ENCODE results near the gene LPIN2. TPM values are rescaled to one million over a fixed set of nuclear protein-coding genes. Genes with fewer than 3 reads are reported as not detected.
"Not testable (repeated sequence)": the region's sequence is repeated elsewhere in the genome, so short reads cannot be mapped to it uniquely, and the experiment has no call there.

Gene LPIN2, protein sequence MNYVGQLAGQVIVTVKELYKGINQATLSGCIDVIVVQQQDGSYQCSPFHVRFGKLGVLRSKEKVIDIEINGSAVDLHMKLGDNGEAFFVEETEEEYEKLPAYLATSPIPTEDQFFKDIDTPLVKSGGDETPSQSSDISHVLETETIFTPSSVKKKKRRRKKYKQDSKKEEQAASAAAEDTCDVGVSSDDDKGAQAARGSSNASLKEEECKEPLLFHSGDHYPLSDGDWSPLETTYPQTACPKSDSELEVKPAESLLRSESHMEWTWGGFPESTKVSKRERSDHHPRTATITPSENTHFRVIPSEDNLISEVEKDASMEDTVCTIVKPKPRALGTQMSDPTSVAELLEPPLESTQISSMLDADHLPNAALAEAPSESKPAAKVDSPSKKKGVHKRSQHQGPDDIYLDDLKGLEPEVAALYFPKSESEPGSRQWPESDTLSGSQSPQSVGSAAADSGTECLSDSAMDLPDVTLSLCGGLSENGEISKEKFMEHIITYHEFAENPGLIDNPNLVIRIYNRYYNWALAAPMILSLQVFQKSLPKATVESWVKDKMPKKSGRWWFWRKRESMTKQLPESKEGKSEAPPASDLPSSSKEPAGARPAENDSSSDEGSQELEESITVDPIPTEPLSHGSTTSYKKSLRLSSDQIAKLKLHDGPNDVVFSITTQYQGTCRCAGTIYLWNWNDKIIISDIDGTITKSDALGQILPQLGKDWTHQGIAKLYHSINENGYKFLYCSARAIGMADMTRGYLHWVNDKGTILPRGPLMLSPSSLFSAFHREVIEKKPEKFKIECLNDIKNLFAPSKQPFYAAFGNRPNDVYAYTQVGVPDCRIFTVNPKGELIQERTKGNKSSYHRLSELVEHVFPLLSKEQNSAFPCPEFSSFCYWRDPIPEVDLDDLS
- total RNA-seq = 28.5 TPM

DNA sequence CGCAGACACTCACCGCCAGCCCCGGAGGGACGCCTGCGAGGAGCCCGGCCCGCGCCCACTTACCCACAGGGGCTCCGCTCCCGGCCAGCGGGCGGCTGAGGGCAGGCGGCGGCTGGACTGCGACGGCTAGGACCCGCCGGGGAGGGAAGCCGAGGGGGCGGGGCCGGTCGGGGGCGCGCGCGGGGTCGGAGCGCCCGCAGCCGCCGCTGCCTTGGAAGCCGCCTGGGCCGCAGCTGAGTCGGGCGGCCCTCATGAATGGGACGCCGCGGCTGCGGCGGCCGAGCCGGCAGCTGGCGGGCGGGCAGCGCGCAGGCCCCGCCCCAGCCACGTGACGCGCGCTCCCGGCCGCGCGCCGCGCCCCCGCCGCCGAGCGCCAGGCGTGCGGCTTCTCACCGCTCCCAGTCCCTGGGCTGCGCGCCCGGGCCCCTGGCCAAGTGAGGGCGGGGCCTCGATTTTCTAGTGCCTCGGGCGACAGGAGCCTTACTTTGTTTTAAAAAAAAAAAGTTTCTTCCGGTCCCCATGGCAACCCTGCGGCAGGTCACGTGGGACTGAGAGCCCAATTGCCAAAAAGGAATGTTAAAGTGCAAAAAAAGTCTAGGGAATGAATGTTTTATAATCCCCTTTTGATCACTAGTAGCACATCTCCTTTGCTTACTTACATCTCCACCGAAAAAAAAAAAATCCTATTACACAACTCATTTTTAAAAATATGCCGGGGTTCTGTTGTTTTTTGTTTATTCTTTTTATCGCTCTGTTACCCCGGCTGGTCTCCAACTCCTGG, at the start of gene LPIN2:
Gene LPIN2, minus strand, starts transcription at position 121 of the 781 bp plus-strand sequence. CDS start 52,304 bp downstream, outside the sequence.
- no peak for FAIRE-seq
- peak; percentile 96 to 97 for DNase-seq (ENCODE audit: low spot score in 2 of 2)

DNA sequence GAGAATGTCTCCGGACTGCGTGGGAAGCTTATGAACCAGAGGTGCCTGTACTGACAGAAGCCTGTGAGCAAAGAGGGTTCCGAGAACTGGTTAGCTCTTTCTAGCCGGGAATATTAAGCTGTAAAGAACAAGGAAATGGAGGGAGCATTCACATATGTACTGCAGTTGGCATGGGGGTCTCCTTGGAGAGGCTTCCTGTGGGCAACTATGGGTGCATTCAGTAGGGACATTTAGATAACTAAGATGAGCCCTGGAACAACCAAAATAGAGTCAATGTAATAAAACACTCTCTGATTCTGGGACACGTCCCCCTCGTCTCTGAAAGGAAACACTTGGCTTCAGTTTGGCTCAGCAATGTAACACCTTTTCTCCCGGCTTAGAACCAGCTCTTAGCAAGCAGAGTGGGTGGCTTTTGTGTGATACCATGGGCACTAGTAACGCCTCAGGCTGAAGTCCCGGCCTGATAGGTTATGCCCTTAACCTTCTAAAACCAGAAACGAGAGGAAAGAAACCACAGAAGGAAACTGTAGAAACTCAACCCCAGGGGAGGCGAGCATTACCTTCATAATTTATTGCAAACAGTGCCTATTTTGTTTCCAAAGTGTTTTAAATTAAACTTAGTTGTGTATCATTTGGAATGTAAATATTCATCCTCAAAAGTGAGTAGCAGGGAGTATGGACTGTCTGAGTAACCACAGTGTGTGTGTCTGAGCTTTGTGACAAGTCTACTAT, 48.8 kb upstream of the LPIN2 start:
- no peak for DNase-seq (ENCODE audit: low spot score in 2 of 2)
- no peak for FAIRE-seq

DNA sequence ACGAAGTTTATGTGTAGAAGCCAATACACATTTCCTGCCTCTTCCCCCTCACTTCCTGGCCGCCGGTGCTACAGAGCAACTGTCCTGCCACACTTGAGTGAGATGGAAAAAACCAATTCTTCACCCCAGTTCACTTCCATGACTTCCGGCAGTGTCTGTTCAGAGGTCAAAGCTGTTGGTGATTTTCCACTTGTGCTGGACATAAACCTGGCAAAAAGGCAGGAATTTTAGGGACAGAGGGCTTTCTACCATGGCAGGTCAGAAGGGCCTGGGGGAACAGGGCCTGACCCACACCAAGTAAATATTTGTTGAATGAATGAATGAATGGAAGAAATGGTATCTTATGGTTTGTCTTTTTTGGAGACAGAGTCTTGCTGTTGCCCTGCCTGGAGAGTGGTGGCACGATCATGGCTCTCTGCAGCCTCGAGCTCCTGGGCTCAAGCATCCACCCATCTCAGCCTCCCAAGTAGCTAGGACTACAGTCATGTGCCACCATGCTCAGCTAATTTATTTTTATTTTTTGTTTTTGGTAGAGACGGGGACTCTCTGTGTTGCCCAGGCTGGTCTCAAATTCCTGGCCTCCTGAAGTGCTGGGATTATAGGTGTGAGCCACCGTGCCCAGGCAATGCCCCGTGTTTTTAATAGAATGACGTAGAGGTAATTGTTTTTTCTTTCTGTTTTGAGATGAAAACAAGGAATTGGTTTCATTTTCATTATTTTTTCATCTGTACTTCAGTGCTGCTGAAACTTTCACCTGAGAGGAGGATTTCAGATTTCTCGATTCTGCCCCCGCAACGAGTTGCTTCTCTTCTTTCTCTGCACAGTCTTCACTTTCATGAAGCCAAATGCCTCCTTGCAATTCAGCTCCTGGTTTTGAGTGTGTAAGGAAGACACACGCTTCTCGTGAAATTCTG, 48.0 kb upstream of the LPIN2 start:
- DNase-seq (ENCODE audit: low spot score in 2 of 2) = no peak
- FAIRE-seq = no peak

DNA sequence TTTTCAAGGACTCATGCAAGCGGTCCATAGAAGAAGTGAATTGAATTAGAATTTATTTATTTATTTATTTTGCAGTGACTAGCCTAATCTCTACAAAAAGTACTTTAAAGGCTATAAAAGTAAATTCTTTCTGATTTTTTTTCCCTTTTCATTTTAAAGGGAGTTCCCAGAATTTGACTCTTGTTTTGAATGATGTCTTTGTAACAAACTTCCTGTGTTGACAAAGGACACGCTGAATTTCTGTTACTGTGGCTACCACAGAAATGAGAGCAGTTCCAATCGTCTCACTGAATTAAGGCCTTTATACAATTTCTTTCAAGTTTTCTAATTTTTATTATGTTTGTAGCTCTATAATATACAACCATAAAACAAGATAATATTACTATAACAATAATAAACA, 46.3 kb upstream of the LPIN2 start:
- FAIRE-seq (no peak), DNase-seq (ENCODE audit: low spot score in 2 of 2) (no peak)

DNA sequence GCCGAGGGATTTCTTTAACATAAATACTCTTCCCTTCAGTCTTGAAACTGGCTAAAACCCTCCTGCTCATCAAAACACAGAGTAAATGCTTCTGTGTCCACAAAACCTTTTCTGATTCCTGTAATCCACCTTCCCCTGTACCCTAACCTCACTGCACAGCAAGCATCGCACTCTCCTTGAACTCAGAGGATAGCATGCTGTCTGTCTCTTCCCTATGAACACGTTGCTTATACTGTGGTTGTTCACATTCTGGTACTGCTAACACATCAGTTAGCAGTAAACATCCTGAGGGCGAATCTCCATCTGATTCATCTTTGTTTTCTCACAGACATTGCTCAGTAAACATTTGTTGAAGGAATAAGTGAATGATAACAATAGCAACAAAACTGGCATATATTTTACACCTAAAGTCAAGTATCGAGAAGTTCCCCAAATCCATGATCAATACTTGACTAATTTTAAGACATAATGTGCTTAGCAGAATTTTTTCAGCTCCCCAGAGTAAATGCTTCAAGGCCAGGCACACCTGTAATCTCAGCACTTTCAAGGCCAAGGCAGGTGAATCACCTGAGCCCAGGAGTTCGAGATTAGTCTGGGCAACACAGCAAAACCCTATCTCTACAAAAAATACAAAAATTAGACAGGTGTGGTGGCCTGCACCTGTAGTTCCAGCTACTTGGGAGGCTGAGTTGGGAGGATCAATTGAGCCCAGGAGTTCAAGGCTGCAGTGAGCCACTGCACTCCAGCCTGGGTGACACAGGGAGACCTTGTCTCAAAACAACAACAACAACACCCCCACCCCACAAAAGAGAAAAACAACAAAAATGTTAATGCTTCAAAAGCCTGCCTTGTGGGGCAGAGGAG, 45.6 kb upstream of the LPIN2 start:
- no peak for DNase-seq (ENCODE audit: low spot score in 2 of 2)
- FAIRE-seq = no peak

DNA sequence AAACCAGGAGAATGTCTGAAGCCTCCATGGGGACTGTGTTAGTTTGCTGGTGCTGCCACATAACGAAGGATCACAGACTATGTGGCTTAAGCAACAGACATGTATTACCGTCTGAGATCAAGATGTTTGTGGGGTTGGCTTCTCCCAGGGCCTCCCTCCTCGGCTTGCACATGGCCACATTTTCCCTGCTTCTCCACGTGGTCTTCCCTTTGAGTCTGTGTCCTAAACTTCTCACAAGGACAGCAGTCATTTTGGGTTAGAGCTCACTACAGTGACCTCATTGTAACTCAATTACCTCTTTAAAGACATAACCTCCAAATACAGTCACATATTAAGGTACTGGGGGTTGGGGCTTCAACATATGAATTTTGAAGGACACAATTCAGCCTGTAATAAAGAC, 44.6 kb upstream of the LPIN2 start:
- FAIRE-seq (no peak), DNase-seq (ENCODE audit: low spot score in 2 of 2) (no peak)

DNA sequence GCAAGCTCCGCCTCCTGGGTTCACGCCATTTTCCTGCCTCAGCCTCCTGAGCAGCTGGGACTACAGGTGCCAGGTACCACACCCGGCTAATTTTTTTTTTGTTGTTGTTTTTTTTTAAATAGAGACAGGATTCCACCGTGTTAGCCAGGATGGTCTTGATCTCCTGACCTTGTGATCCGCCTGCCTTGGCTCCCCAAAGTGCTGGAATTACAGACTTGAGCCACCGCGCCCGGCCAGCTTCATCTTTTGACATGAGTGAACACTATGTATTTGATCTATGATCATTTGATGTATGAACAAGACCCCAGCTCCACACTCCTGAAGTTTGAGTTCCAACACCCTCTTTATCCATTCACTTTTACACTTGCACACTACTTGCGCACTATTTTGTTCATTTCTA, 43.4 kb upstream of the LPIN2 start:
- no peak for FAIRE-seq
- no peak for DNase-seq (ENCODE audit: low spot score in 2 of 2)

DNA sequence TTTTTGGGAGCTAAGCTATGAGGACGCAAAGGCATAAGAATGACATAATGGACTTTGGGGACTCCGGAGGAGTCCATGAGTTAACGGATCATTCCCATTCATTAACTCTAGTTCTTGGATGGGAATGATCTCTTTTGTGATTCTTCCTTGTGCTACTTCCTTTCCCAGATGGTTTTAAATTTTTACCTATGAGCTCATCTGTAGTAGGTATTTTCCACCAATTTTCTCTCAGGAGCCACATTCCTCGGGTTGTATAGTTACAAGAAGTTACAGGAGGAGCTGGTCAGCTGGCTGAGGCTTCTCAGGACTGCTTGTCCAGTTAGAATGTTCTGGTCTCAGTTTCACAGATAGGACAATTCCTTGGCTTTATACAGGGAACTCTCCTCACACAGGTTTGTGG, 42.9 kb upstream of the LPIN2 start:
- no peak for FAIRE-seq
- no peak for DNase-seq (ENCODE audit: low spot score in 2 of 2)

DNA sequence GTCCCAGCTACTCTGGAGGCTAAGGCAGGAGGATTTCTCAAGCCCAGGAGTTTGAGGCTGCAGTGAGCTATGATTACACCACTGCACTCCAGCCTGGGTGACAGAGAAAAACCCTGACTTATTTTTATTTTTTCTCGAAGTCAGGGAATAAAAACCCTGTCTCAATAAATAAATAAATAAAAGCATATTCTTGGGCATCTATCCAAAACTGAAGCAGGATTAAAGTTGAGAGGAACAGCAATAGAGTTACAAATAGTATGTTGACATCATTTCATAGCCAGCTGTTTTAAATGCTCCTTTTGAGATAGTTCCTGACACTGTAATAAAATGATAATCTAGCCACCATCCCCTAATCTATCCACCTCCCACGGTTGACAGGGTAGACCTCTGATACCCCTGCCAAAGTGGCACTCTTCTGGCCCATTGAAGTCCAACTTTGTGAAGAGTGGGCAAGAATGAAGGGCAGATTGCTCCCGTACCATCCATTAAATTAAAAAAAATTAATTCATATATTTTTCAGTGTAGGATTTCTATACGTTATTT, 42.3 kb upstream of the LPIN2 start:
- no peak for FAIRE-seq

DNA sequence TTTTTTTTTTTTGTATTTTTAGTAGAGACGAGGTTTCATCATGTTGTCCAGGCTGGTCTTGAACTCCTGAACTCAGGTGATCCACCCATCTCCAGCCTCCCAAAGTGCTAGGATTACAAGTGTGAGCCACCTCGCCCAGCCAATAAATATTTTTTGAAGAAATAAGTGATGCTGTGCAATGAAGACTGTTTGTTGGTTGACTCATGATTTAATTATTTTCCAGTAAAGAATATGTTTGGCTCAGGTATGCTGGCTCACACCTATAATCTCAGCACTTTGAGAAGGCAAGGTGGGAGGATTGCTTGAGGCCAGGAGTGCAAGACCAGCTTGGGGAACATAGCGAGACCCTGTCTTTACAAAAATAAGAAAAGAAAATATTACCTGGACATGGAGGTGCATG, 41.8 kb upstream of the LPIN2 start:
- FAIRE-seq (no peak), DNase-seq (ENCODE audit: low spot score in 2 of 2) (no peak)

More for the DNA sequence above, 42.3 kb upstream of the LPIN2 start:
- no peak for DNase-seq (ENCODE audit: low spot score in 2 of 2)

DNA sequence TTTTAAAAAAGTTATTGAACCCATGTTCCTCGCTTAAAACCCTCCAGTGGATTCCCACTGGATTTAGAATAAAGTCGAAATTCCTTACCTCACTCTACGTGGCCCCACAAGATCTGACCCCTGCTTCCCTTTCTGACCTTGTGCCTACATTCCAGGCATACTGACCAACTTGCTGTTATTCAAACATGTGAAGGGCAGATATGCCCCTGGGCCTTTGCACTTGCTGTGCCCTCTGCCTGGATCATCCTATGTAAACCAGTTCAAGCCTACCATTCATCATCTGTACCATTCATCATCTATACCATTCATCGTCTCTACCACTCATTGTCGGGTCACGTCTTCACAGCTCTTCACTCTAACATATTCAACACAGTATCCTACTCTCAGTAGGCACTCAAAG, 41.3 kb upstream of the LPIN2 start:
- no peak for DNase-seq (ENCODE audit: low spot score in 2 of 2)
- FAIRE-seq = no peak

DNA sequence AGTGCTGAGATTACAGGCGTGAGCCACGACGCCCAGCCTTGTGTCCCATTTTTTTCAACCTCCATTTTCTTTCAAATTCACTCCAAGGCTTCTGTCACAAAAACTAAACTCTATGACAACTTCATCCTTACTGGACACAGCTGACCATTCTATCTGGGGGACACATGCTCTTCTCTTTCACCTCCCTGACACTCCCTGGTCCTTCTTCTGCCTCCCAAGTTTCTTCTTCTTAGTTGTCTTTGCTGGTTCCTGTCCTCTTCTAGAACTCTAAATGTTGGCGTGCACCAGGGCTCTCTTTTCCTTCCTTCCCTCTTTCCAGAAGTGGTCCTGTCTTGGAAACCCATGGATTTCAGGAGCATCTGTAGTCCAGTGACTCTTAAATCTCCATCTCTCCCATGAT, 40.1 kb upstream of the LPIN2 start:
- DNase-seq (ENCODE audit: low spot score in 2 of 2) = no peak
- FAIRE-seq = no peak

DNA sequence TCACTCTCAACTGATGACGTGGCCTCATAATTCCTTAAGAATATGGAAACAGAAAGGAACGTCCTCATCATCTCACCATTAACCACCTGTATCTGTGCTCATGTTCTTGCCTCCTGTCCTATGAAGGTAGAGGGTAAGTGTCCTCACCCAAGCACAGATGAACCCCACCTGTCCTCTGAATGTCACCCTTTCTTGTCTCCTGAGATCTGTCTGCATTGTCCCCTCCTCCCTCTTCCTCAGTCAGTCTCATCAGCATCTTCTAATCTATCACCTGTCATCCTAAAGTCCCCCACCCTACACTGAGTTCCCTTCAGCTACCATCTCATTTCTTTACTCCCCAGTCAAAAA, 39.4 kb upstream of the LPIN2 start:
- FAIRE-seq = no peak

DNA sequence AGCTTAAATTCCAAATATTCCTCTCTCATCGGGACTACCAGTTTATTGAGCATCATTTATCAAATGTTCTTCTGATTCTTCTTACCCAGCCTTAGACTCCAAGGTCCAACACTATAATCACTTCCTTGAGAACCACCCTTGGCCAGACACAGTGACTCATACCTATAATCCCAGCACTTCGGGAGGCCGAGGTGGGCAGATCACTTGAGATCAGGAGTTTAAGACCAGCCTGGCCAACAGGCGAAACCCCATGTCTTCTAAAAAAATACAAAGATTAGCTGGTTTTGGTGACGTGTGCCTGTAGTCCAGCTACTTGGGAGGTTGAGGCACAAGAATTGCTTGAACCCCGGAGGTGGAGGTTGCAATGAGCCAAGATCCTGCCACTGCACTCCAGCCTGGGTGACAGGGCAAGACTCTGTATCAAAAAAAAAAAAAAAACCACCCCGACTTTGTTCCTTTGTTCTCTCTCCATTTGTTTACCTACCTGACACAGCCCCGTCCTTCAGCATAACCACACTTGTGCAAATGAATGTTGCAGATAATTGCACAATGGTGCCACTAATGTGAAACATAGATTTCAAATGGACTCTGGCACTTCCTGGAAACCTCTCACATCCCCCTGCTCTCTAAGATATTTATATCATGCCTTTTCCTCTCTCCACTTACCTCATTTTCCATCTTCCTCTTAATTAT, 38.9 kb upstream of the LPIN2 start:
- DNase-seq (ENCODE audit: low spot score in 2 of 2) (no peak), FAIRE-seq (no peak)

More for the DNA sequence above, 39.4 kb upstream of the LPIN2 start:
- no peak for DNase-seq (ENCODE audit: low spot score in 2 of 2)

DNA sequence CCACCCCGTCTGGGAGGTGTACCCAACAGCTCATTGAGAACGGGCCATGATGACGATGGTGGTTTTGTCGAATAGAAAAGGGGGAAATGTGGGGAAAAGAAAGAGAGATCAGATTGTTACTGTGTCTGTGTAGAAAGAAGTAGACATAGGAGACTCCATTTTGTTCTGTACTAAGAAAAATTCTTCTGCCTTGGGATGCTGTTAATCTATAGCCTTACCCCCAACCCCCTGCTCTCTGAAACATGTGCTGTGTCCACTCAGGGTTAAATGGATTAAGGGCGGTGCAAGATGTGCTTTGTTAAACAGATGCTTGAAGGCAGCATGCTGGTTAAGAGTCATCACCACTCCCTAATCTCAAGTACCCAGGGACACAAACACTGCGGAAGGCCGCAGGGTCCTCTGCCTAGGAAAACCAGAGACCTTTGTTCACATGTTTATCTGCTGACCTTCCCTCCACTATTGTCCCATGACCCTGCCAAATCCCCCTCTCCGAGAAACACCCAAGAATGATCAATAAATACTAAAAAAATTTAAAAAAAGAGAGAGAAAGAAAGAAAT, 37.0 kb upstream of the LPIN2 start:
- FAIRE-seq; DNase-seq (ENCODE audit: low spot score in 2 of 2): not testable (repeated sequence)

DNA sequence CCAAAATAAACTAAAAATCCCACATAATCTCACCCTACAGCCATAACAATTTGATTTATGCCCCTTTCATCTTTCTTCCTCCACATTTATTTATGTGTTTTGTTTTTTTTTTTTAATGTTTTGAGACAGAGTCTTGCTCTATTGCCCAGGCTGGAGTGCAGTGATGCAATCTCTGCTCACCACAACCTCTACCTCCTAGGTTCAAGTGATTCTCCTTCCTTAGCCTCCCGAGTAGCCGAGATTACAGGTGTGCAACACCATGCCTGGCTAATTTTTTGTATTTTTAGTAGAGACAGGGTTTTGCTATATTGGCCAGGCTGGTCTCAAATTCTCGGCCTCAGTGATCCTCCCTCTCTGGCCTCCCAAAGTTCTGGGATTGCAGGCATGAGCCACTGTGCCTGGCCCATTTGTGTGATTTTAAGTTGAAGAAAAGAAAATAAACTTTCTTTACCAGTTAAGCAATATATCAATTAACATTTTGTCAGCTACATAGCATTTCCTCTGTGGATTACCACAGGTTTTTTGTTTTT, 35.9 kb upstream of the LPIN2 start:
- DNase-seq (ENCODE audit: low spot score in 2 of 2) (no peak), FAIRE-seq (no peak)

DNA sequence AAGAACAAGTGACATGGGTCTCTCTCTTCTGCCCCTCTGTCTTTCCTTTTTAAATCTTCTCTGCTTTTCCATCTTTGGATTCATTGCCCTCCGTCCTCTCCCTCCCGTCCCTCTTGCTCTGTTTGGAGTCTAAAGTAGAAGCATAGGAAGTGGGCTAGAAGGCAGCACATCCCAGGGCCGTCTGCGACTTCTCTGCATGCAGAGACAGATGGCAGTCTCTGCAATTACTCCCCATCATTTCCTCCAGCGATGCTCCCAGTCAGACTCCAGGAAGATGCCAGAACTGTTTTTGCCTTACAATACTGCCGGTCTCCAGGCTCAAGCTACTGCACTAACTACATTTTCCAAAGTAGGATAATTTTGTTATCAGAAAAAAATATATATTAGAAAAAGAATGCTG, 35.2 kb upstream of the LPIN2 start:
- peak in 1 of 2 donors; percentile 33 for DNase-seq (ENCODE audit: low spot score in 2 of 2)
- FAIRE-seq = no peak

All from frontal cortex (tissue), 4 donors.